ENCODE measurements around the gene FTH1. TPM values are rescaled to one million over a fixed set of nuclear protein-coding genes. Genes with fewer than 3 reads are reported as not detected.

The FTH1 gene
- total and polyA plus RNA-seq, 2 of the 8 experiments (the other 6 are each of a cell fraction or from before 2014, with no cell fraction given) = 1,153 to 1,461 TPM

- TF ChIP-seq, protein P1, sequence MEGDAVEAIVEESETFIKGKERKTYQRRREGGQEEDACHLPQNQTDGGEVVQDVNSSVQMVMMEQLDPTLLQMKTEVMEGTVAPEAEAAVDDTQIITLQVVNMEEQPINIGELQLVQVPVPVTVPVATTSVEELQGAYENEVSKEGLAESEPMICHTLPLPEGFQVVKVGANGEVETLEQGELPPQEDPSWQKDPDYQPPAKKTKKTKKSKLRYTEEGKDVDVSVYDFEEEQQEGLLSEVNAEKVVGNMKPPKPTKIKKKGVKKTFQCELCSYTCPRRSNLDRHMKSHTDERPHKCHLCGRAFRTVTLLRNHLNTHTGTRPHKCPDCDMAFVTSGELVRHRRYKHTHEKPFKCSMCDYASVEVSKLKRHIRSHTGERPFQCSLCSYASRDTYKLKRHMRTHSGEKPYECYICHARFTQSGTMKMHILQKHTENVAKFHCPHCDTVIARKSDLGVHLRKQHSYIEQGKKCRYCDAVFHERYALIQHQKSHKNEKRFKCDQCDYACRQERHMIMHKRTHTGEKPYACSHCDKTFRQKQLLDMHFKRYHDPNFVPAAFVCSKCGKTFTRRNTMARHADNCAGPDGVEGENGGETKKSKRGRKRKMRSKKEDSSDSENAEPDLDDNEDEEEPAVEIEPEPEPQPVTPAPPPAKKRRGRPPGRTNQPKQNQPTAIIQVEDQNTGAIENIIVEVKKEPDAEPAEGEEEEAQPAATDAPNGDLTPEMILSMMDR (IDR thresholded peaks at IDR 0.05; ENCODE audit: control extremely low read depth in 1 of 3, insufficient read depth in 1 of 3, low read depth in 1 of 3, low read length in 3 of 3) = no peak
- TF ChIP-seq BCL11A (IDR thresholded peaks at IDR 0.05; ENCODE audit: low read depth in 2 of 2, low read length in 2 of 2) (no peak), CHD7 (IDR thresholded peaks at IDR 0.05; ENCODE audit: insufficient replicate concordance, low read length) (no peak), USF2 (IDR thresholded peaks at IDR 0.05; ENCODE audit: low read length) (no peak), POLR2A (IDR thresholded peaks at IDR 0.05; ENCODE audit: control extremely low read depth in 1 of 2, low read depth in 2 of 2, low read length in 2 of 2) (no peak), JUN (IDR thresholded peaks at IDR 0.05; ENCODE audit: low read depth, low read length) (no peak), HDAC6 (IDR thresholded peaks at IDR 0.05; ENCODE audit: low read depth, low read length) (no peak), SP4 (IDR thresholded peaks at IDR 0.05; ENCODE audit: low read length) (no peak)
These were observed 45.5 kb upstream of the FTH1 start (continued) for GRCh38 chr11:62012832-62013461.

All from H1 (cell line).